Fibroblast of lung (primary cell): ENCODE results near the gene CLMN. TPM values are rescaled to one million over a fixed set of nuclear protein-coding genes. Genes with fewer than 3 reads are reported as not detected.

Experiments used
- DNase-seq, 2 donors: peaks; one replicate each; pipeline versions ENCODE4 v3.0.0 to v3.0.0-alpha.2; 2010; ENCODE audit warnings: low read depth in 2 of 2
- H2AFZ ChIP-seq: 2 replicates; pipeline ENCODE4 v1.5.1; 2012; ENCODE audit warnings: low read length, control low read depth, inconsistent platforms
- H3K27ac ChIP-seq: 2 replicates; pipeline ENCODE4 v1.5.1; 2011; ENCODE audit warnings: low read length, control low read depth; ENCODE audit not compliant: insufficient read depth
- H3K27me3 ChIP-seq: 2 replicates; pipeline ENCODE4 v1.5.1; 2011; ENCODE audit warnings: mild to moderate bottlenecking, low read length; ENCODE audit not compliant: control insufficient read depth, insufficient read depth
- H3K36me3 ChIP-seq: 2 replicates; pipeline ENCODE4 v1.5.1; 2011; ENCODE audit warnings: low read length; ENCODE audit not compliant: control insufficient read depth, insufficient read depth
- H3K4me1 ChIP-seq: 2 replicates; pipeline ENCODE4 v1.5.1; 2011; ENCODE audit warnings: low read length; ENCODE audit not compliant: control insufficient read depth, insufficient read depth; ENCODE audit errors: extremely low read depth
- H3K4me2 ChIP-seq: 2 replicates; pipeline ENCODE4 v1.5.1; 2011; ENCODE audit warnings: low read length, control low read depth; ENCODE audit not compliant: insufficient read depth; ENCODE audit errors: extremely low read depth
- H3K4me3 ChIP-seq, 4 experiments: fragments of 200-600 bp in 1 of 4; sonication (generic) in 1 of 4; replicated peaks in 1 of 4; 2 replicates each; pipeline ENCODE4 v1.5.1; 2011 to 2016; ENCODE audit warnings: low read length in 4 of 4, low read depth in 3 of 4, mild to moderate bottlenecking in 3 of 4, control low read depth in 2 of 4, inconsistent platforms in 1 of 4, mixed read lengths in 1 of 4; ENCODE audit not compliant: insufficient read depth in 1 of 4; ENCODE audit errors: control extremely low read depth in 1 of 4
- H3K79me2 ChIP-seq: 2 replicates; pipeline ENCODE4 v1.5.1; 2012; ENCODE audit warnings: mild to moderate bottlenecking, low read length, inconsistent platforms; ENCODE audit not compliant: control insufficient read depth, insufficient read depth
- H3K9ac ChIP-seq: 2 replicates; pipeline ENCODE4 v1.5.1; 2011; ENCODE audit warnings: mild to moderate bottlenecking, low read length, control low read depth; ENCODE audit not compliant: insufficient read depth
- H3K9me3 ChIP-seq: 2 replicates; pipeline ENCODE4 v1.5.1; 2012; ENCODE audit warnings: low read depth, low read length; ENCODE audit not compliant: control insufficient read depth, insufficient read depth
- H4K20me1 ChIP-seq: 2 replicates; pipeline ENCODE4 v1.5.1; 2011; ENCODE audit warnings: low read length; ENCODE audit not compliant: control insufficient read depth, insufficient read depth; ENCODE audit errors: extremely low read depth
- EZH2 ChIP-seq: IDR thresholded peaks from 2 replicates; pipeline ENCODE4 v1.5.1; 2012; ENCODE audit warnings: low read length, control low read depth, mild to moderate bottlenecking; ENCODE audit errors: missing control alignments
- polyA plus RNA-seq, 2 donors: library from polyadenylated mRNA; depleted of rRNA in 1 of 2; stranded (reverse) in 1 of 2; unstranded in 1 of 2; fragments of >200 nt; gene quantifications; 2 replicates each; pipeline ENCODE4 v1.2.1, GENCODE V29; 2011 to 2012; ENCODE audit warnings: missing spikeins in 1 of 2
- total RNA-seq: library from RNA; depleted of rRNA; stranded (reverse); fragments of >200 nt; gene quantifications from 2 replicates; pipeline ENCODE4 v1.2.1, GENCODE V29; 2014
- TF ChIP-seq, protein P1 (sequence below), 2 donors: IDR thresholded peaks in 1 of 2; conservative IDR thresholded peaks in 1 of 2; 1 replicate in 1 of 2; 2 replicates in 1 of 2; pipeline ENCODE4 v1.5.1; 2011 to 2012; ENCODE audit warnings: low read length in 2 of 2, control low read depth in 1 of 2, inconsistent platforms in 1 of 2, low read depth in 1 of 2, mild to moderate bottlenecking in 1 of 2

Gene CLMN
- total and polyA plus RNA-seq, 2 donors (not counting 1 experiment from before 2014, with no cell fraction given), result 0.83 to 2.7 TPM

DNA sequence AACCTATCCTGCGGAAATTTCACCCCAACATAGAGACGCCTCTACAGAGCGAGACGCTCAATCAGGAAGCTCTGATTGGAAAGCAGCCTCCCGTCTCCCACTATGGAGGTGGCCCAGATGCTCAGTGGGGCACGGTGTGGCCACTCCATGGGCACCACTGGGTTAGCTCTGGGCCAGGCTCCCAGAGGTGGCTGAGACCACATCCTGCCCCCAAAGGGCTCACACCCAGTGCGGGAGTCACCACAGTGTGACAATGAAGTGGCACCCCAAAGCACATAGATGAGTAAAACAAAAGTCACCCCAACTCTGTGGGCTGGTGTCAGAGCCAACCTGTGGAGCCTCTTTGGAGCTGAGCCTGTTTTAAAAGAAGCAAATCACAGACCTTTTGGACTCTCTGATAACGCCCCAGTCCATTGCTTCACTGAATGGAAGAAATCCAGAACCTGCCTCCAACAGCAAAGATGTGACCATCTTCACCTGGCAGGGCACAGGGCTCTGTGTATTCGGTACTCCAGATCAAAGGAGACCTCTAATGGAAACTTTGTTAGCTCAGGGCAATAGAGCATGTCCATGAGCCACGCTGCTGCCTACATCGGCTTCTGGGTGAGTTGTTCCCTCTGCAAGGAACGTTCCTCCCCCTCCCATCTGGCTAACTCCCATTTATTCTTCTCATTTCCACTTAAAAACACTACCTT lies 19.6 kb downstream of the CLMN start:
- no peak for DNase-seq
- H4K20me1 ChIP-seq, result no peaks in the 10 kb centered on the region
- H3K79me2 ChIP-seq, result no peaks in the 10 kb centered on the region
- TF ChIP-seq, protein P1, sequence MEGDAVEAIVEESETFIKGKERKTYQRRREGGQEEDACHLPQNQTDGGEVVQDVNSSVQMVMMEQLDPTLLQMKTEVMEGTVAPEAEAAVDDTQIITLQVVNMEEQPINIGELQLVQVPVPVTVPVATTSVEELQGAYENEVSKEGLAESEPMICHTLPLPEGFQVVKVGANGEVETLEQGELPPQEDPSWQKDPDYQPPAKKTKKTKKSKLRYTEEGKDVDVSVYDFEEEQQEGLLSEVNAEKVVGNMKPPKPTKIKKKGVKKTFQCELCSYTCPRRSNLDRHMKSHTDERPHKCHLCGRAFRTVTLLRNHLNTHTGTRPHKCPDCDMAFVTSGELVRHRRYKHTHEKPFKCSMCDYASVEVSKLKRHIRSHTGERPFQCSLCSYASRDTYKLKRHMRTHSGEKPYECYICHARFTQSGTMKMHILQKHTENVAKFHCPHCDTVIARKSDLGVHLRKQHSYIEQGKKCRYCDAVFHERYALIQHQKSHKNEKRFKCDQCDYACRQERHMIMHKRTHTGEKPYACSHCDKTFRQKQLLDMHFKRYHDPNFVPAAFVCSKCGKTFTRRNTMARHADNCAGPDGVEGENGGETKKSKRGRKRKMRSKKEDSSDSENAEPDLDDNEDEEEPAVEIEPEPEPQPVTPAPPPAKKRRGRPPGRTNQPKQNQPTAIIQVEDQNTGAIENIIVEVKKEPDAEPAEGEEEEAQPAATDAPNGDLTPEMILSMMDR (conservative IDR thresholded peaks at IDR 0.05 in 1 of 2, IDR thresholded peaks at IDR 0.05 in 1 of 2; ENCODE audit: low read depth in 1 of 2, low read length in 2 of 2), result no peak
- no peak for TF ChIP-seq EZH2
- H3K9ac ChIP-seq, result no peak overlapping the region
- H2AFZ ChIP-seq, result no peak overlapping the region
- no peak overlapping the region for H3K4me2 ChIP-seq
- H3K27ac ChIP-seq, result no peak overlapping the region
- H3K27me3 ChIP-seq, result no peaks in the 10 kb centered on the region
- no peaks in the 10 kb centered on the region for H3K4me1 ChIP-seq
- no peaks in the 10 kb centered on the region for H3K9me3 ChIP-seq
- H3K36me3 ChIP-seq, result no peaks in the 10 kb centered on the region
- H3K4me3 ChIP-seq, result no peak overlapping the region

DNA sequence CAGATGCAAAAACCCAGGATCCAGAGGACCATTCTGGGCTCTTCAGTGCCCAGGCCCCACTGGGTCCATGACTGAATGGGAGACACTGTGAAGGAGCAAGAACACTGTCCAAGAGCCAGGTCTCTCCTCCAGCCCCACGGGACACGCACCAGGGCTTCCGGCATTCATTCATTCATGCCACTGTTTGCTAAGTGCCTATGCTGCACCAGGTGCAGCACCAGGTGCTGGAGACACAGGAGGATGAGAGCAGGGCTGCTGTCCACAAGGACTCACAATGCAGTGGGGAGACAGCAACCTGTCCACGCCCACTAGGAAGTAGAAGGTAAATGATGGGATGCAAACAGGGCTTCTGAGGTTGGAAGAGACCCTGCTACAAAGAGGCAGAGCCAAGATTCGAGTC lies 20.4 kb downstream of the CLMN start:
- Histone ChIP-seq H3K36me3 (no peaks in the 10 kb centered on the region), H3K9me3 (no peaks in the 10 kb centered on the region), H3K4me1 (no peaks in the 10 kb centered on the region), H3K27me3 (no peaks in the 10 kb centered on the region), H3K9ac (no peak overlapping the region), H3K79me2 (no peaks in the 10 kb centered on the region), H3K4me2 (no peak overlapping the region), H3K27ac (no peak overlapping the region), H3K4me3 (no peak overlapping the region), H4K20me1 (no peaks in the 10 kb centered on the region), H2AFZ (no peak overlapping the region)
- no peak for TF ChIP-seq EZH2
- TF ChIP-seq, protein P1 (conservative IDR thresholded peaks at IDR 0.05 in 1 of 2, IDR thresholded peaks at IDR 0.05 in 1 of 2; ENCODE audit: low read depth in 1 of 2, low read length in 2 of 2), result no peak
- DNase-seq, result no peak

DNA sequence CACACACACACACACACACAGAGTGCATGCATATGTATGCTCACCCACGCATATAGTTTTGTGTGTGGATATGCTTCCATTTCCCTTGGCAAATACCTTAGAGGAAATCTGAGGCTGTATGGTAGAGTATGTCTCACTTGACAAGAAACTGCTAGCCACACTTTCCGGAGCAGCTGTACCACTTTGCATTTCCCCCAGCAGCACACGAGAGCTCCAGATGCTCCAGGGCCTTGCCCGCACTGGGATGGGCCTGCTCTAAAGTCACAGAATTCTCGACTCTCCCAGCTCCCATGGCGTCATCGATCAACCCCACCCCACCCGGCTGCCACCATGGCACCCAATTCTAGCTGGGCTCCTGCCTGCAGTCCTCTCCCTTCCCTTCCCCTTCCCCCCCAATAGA lies 21.9 kb downstream of the CLMN start:
- no peak for TF ChIP-seq EZH2
- TF ChIP-seq, protein P1 (conservative IDR thresholded peaks at IDR 0.05 in 1 of 2, IDR thresholded peaks at IDR 0.05 in 1 of 2; ENCODE audit: low read depth in 1 of 2, low read length in 2 of 2), result no peak
- Histone ChIP-seq H3K36me3 (no peaks in the 10 kb centered on the region), H3K79me2 (no peaks in the 10 kb centered on the region), H2AFZ (no peak overlapping the region), H3K4me2 (no peak overlapping the region), H4K20me1 (no peaks in the 10 kb centered on the region), H3K27ac (no peak overlapping the region), H3K4me1 (no peaks in the 10 kb centered on the region), H3K9ac (no peak overlapping the region), H3K4me3 (no peak overlapping the region), H3K27me3 (no peaks in the 10 kb centered on the region), H3K9me3 (no peaks in the 10 kb centered on the region)
- DNase-seq, result no peak
